ENCODE results near the gene ZNF474.

The ZNF474 gene

DNA sequence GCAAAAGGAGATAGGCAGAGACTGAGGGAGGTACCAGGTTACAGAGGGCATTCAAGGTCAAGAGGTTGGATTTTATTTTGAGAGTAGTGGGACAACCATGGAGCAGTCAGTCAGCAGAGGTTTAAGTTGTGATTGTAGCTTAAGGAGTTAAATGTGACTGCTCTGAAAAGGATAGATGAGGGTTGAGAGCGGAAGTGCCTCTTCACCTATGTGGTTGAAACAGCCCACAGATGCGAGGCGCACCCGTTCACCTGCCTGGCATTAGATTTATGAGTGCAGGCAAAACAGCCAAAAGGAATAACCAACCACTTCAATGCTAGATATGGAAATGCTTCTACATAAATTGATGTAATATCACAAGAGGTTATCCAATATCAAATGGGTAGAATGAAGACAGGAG, 8.4 kb downstream of the ZNF474 start:
- no peak overlapping the region for H3K27ac ChIP-seq
- TF ChIP-seq, protein P1, sequence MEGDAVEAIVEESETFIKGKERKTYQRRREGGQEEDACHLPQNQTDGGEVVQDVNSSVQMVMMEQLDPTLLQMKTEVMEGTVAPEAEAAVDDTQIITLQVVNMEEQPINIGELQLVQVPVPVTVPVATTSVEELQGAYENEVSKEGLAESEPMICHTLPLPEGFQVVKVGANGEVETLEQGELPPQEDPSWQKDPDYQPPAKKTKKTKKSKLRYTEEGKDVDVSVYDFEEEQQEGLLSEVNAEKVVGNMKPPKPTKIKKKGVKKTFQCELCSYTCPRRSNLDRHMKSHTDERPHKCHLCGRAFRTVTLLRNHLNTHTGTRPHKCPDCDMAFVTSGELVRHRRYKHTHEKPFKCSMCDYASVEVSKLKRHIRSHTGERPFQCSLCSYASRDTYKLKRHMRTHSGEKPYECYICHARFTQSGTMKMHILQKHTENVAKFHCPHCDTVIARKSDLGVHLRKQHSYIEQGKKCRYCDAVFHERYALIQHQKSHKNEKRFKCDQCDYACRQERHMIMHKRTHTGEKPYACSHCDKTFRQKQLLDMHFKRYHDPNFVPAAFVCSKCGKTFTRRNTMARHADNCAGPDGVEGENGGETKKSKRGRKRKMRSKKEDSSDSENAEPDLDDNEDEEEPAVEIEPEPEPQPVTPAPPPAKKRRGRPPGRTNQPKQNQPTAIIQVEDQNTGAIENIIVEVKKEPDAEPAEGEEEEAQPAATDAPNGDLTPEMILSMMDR (conservative IDR thresholded peaks at IDR 0.05) = no peak

DNA sequence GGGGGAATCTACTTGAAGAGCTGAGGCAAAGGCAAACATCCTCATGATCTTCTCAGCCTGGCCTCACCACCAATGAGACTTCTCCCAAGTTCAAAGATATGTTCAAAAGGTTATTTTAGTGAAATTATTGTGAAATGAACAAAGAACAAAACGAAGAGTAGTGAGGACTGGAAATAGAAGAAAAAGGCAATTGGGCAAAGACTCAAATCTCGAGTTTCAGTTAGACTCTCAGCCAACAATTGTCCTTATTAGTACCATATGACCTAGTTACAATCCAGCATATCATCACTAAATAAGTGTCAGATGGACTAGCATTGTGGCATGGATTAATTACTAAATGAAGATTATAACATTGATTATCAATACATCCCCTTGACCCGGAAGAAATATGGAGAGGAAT, 9.0 kb downstream of the ZNF474 start:
- H3K27ac ChIP-seq = no peak overlapping the region
- TF ChIP-seq, protein P1 (conservative IDR thresholded peaks at IDR 0.05) = no peak

DNA sequence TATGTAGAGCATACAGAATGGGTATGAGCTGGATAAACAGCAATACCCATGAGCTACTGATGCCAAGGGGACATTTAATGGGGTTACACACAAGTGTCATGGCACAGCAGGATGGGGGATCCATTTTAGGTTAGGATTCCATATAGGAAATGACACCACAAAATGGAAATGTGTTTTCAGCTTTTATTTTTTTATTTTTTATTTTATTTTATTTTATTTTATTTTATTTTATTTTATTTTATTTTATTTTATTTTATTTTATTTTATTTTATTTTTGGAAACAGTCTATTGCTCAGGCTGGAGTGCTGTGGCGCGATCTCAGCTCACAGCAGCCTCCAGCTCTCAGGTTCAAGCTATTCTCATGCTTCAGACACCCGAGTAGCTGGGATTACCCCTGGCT, 11.6 kb downstream of the ZNF474 start:
- TF ChIP-seq, protein P1 (conservative IDR thresholded peaks at IDR 0.05) = no peak
- no peak overlapping the region for H3K27ac ChIP-seq

DNA sequence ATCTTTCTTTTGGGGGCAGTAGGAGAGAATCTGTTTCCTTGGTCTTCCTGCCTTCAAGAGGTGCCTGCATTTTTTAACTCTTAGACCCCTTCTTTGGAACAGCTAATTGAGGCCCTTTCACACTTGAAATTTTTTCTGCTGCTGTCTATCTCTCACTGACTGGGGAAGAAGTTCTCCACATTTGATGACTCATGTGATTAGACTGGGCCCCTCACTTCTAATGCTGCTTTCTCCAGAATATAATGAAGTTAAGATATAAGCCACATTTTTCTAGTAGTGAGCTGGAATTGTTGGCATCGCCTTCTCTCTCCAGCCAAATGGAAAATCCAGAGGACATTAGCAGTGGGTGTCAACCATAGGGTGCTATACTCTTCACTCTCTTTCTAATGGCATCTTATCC, 12.4 kb downstream of the ZNF474 start:
- no peak overlapping the region for H3K27ac ChIP-seq
- TF ChIP-seq, protein P1 (conservative IDR thresholded peaks at IDR 0.05) = no peak

DNA sequence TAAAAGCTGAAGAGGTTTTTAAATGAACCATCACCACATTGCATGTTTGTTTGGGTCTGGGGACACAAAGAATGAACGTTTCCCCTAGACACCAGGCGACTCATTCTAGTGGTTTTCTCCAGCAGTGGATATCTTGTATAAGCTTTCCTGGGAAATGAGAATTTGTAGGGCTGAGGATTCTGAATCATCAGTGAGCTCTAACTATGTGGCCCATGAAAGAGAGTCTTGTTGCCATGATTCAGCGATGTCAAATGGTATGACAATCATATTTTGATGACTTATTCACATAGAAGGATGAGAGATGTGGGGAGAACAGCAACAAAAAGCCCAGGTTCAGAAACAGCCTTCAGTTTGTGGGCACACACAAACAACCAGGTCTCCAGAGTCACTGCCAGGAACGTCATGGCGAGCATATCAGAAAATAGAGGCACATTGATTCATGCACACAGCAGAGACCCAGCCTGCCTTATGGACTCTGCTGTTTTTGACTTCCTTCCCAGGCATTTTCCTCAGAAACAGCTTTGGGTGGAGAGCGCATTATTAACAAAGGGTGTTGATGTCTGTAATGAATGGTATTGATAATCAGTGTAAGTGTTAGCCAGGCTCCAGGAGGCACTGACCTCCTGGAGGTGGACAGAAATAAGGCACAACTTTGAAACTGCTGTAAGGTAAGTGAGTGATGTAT, 13.3 kb downstream of the ZNF474 start:
- TF ChIP-seq, protein P1 (conservative IDR thresholded peaks at IDR 0.05) = no peak
- H3K27ac ChIP-seq = no peak overlapping the region

DNA sequence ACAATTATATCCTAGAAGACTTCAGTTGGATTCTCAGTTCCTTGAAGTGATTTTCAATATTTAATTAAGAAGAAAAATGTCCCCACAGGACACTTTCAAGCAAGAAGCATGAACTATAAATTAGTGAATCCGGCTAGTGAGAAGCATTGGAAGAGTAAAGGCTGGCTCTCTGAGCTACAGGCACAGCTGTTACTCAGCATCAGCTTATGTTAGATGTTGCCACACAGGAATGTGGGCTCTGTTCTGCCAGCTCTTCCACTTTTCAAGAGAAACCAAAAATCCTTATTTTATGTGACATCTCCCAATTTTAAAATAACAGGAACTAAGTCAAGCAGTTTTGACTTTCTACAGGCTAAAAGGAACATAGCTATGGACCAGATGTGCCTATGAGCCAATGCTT, 14.9 kb downstream of the ZNF474 start:
- TF ChIP-seq, protein P1 (conservative IDR thresholded peaks at IDR 0.05) = no peak
- H3K27ac ChIP-seq = no peak overlapping the region

DNA sequence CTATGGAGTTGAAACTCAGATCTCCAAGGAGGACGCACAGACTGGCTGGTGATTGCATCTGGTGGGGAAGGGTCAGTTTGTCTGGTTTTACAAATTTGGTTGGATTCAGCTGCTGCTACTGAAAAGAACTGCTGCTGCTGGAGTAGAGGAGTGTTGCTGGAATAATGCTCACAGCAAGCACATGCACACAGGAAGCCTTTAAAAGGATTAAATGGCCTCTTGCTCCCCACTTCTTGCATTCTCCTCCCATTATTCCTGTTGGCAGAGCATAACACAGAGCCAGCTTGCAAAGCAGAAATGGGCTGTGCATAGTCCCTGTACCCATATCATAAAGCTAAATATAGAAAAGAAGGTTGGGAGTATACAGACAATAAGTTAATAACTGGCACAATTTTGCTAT, 16.6 kb downstream of the ZNF474 start:
- no peak overlapping the region for H3K27ac ChIP-seq
- TF ChIP-seq, protein P1 (conservative IDR thresholded peaks at IDR 0.05) = no peak

Measured in VCaP (cell line).